ENCODE measurements around the gene YIPF6. TPM values are rescaled to one million over a fixed set of nuclear protein-coding genes. Genes with fewer than 3 reads are reported as not detected.

YIPF6 gene
- total RNA-seq, 2 donors from 2014 or later, result 28.6 to 41.8 TPM

GRCh38 chrX:68532831-68533533 is 34.1 kb downstream of the YIPF6 start:
- H3K4me3 ChIP-seq, result no peak overlapping the region

DNA sequence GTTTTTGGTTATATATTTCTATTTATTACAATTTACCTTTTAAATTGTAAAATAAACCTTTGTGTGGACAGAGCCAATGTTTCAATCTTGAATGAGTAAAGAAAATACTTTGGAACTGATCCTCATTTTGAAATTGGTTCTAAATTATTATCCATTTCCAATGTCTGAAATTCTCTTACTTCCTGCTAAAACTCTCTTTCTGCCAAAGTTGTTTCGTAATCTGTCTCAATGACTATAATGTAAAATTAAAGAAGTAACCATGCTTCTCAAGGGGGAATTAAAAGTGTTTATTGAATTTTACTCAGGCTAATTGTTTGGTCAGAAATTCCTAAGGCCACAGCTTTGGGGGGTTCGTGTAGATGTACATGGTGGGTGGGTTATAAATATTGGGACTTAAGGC is 34.8 kb downstream of the YIPF6 start:
- TF ChIP-seq POLR2A (IDR thresholded peaks at IDR 0.05) (no peak), CTCF (IDR thresholded peaks at IDR 0.05) (no peak), POLR2AphosphoS5 (IDR thresholded peaks at IDR 0.05) (no peak)
- H3K9me3 ChIP-seq, result no peaks in the 10 kb centered on the region
- intact Hi-C loops (cut with DNase I), result no loop called here
- no peaks in the 10 kb centered on the region for H3K36me3 ChIP-seq
- no peak overlapping the region for H3K4me3 ChIP-seq
- H3K4me1 ChIP-seq (replicated peaks), result no peaks in the 10 kb centered on the region
- 94% methylated on average over 2 of the region's 2 CpGs for WGBS
- H3K27ac ChIP-seq, result no peak overlapping the region
- no peaks in the 10 kb centered on the region for H3K27me3 ChIP-seq (replicated peaks; ENCODE audit: insufficient read depth)
- DNase-seq (ENCODE audit: low spot score), result no peak

More at GRCh38 chrX:68532831-68533533, 34.1 kb downstream of the YIPF6 start:
- DNase-seq (ENCODE audit: low spot score), result no peak
- no peaks in the 10 kb centered on the region for H3K4me1 ChIP-seq (replicated peaks)
- H3K27ac ChIP-seq, result no peak overlapping the region
- no peak for TF ChIP-seq CTCF (IDR thresholded peaks at IDR 0.05)
- TF ChIP-seq POLR2AphosphoS5 (IDR thresholded peaks at IDR 0.05), result no peak
- no peak for TF ChIP-seq POLR2A (IDR thresholded peaks at IDR 0.05)
- H3K9me3 ChIP-seq, result no peaks in the 10 kb centered on the region
- WGBS, result 73% methylated on average over 1 of the region's 1 CpG
- intact Hi-C loops (cut with DNase I), result no loop called here
- H3K36me3 ChIP-seq, result no peaks in the 10 kb centered on the region
- H3K27me3 ChIP-seq (replicated peaks; ENCODE audit: insufficient read depth), result no peaks in the 10 kb centered on the region

DNA sequence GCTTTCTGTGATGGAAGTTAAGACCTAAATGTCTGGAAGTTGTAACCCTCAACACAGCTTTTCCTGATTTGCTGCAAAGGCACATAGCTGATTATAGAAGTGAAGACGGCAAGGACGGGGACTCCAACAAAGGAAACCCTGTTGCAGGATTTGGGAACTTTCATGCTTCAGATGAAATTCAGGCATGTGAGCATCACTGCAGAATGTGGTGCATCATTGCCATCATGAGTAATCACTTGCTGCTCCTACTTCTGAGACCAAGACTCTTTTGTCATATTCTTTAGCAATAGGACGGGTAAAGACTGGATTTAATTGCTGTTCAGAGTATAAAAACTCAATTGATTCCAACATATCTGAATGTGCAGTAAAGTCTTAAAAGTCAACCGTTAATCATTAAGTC is 35.8 kb downstream of the YIPF6 start:
- no peaks in the 10 kb centered on the region for H3K36me3 ChIP-seq
- H3K27ac ChIP-seq, result no peak overlapping the region
- 98% methylated on average over 4 of the region's 4 CpGs for WGBS
- no peaks in the 10 kb centered on the region for H3K27me3 ChIP-seq (replicated peaks; ENCODE audit: insufficient read depth)
- H3K9me3 ChIP-seq, result no peaks in the 10 kb centered on the region
- intact Hi-C loops (cut with DNase I), result no loop called here
- H3K4me3 ChIP-seq, result no peak overlapping the region
- no peaks in the 10 kb centered on the region for H3K4me1 ChIP-seq (replicated peaks)
- no peak for DNase-seq (ENCODE audit: low spot score)
- TF ChIP-seq CTCF (IDR thresholded peaks at IDR 0.05) (no peak), POLR2A (IDR thresholded peaks at IDR 0.05) (no peak), POLR2AphosphoS5 (IDR thresholded peaks at IDR 0.05) (no peak)

DNA sequence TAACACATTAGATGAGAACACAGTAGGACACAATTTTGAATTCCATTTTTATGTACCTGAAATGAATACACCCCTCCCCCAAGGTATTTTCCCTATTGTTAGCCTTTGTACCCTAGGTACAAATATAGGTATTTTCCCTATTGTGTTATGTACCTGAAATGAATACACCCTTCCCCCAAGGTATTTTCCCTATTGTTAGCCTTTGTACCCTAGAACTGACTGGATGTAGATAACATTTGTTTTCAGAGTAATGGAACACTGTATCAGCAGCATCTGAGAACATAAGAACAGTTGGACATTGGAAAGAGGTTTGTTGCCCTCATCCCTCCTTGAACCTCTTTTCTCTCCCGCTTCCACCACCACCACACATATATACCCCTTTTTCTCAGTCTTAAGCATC is 37.6 kb downstream of the YIPF6 start:
- DNase-seq (ENCODE audit: low spot score), result no peak
- Histone ChIP-seq H3K4me3 (no peak overlapping the region), H3K36me3 (no peaks in the 10 kb centered on the region), H3K27me3 (replicated peaks; ENCODE audit: insufficient read depth) (no peaks in the 10 kb centered on the region), H3K9me3 (no peaks in the 10 kb centered on the region), H3K4me1 (replicated peaks) (no peaks in the 10 kb centered on the region), H3K27ac (no peak overlapping the region)
- 88% methylated on average over 1 of the region's 1 CpG for WGBS
- intact Hi-C loops (cut with DNase I), result no loop called here
- TF ChIP-seq CTCF (IDR thresholded peaks at IDR 0.05) (no peak), POLR2AphosphoS5 (IDR thresholded peaks at IDR 0.05) (no peak), POLR2A (IDR thresholded peaks at IDR 0.05) (no peak)

- H3K9me3 ChIP-seq, result no peaks in the 10 kb centered on the region
- no peak overlapping the region for H3K27ac ChIP-seq
- no peaks in the 10 kb centered on the region for H3K4me1 ChIP-seq (replicated peaks)
- TF ChIP-seq POLR2A (IDR thresholded peaks at IDR 0.05), result no peak
- TF ChIP-seq POLR2AphosphoS5 (IDR thresholded peaks at IDR 0.05), result no peak
- TF ChIP-seq CTCF (IDR thresholded peaks at IDR 0.05), result no peak
- no peak overlapping the region for H3K4me3 ChIP-seq
- H3K36me3 ChIP-seq, result no peaks in the 10 kb centered on the region
- no peak for DNase-seq (ENCODE audit: low spot score)
- intact Hi-C loops (cut with DNase I), result no loop called here
- 34% methylated on average over 2 of the region's 2 CpGs for WGBS
- no peaks in the 10 kb centered on the region for H3K27me3 ChIP-seq (replicated peaks; ENCODE audit: insufficient read depth)
These were observed 38.0 kb downstream of the YIPF6 start for GRCh38 chrX:68536884-68537283.
